ENCODE results near the gene DUSP28.

Gene DUSP28

DNA sequence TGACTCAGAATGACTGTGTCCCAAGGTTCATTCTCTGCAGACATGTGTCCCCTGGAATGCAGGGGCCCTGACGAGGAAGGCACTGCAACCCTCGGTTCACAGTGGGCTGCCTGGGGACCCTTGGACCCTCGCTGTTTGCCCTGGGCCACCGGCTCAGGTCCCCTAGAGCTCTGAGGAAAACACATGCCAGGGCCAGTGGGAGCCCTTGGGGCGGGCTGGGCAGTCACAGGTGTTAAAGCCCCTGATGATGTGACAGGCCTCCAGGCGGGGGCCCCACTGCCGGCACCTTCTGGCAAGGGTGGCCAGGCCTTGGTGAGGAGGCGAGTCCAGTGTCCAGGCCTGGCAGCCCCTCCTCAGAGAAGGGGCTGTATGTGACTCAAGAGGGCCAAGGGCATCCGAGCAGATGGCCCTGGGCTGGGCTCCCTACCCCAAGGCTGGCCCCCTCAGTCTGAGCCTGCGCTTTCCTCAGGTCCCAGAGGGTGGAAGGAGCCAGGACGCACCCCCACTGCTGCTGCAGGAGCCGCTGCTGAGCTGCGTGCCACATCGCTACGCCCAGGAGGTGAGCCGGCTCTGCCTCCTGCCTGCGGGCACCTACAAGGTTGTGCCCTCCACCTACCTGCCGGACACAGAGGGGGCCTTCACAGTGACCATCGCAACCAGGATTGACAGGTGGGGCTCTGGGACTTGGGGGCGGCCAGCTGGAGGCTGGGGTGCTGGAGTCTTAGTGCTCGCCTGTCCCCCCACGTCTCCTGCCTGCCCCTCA is 37.4 kb downstream of the DUSP28 start:
- Histone ChIP-seq H3K4me3 (ENCODE audit: insufficient read depth in 1 of 2, low read depth in 1 of 2, low read length in 2 of 2) (no peak overlapping the region), H2AK5ac (ENCODE audit: low read length, severe bottlenecking) (no peak overlapping the region), H2AFZ (ENCODE audit: low read depth, low read length) (no peak overlapping the region), H2BK15ac (ENCODE audit: low read depth, poor library complexity, severe bottlenecking) (no peak overlapping the region), H2BK12ac (ENCODE audit: low read length in 2 of 2) (no peak overlapping the region), H3K4me1 (ENCODE audit: control insufficient read depth, insufficient read depth, low read depth, low read length) (peaks cover 1% of the 10 kb centered on the region), H3K18ac (ENCODE audit: low read depth in 1 of 2, low read length in 2 of 2) (no peak overlapping the region), H4K91ac (ENCODE audit: low read length) (no peak overlapping the region), H2BK5ac (ENCODE audit: low read depth, low read length, poor library complexity, severe bottlenecking) (no peak overlapping the region), H3K23ac (ENCODE audit: low read length in 2 of 2) (no peak overlapping the region), H2BK120ac (ENCODE audit: low read depth, low read length) (no peak overlapping the region), H3K4me2 (ENCODE audit: low read length, poor library complexity, severe bottlenecking) (no peak overlapping the region), H3K9me3 (ENCODE audit: control insufficient read depth, low read length) (no peaks in the 10 kb centered on the region), H3K27ac (ENCODE audit: low read length, poor library complexity, severe bottlenecking) (no peak overlapping the region), H3K9ac (ENCODE audit: low read length) (no peak overlapping the region), H3K14ac (ENCODE audit: low read length in 2 of 2) (no peak overlapping the region), H3K27me3 (ENCODE audit: control insufficient read depth in 1 of 2, insufficient read depth in 1 of 2, low read length in 2 of 2) (no peaks in the 10 kb centered on the region), H3K79me1 (replicated peaks; ENCODE audit: low read length, poor library complexity, severe bottlenecking) (peaks cover 48% of the 10 kb centered on the region), H3K36me3 (ENCODE audit: control insufficient read depth in 1 of 2, insufficient read depth in 2 of 2, low read depth in 1 of 2, low read length in 2 of 2) (peaks cover 28 to 94% of the 10 kb centered on the region in 2 experiments), H4K8ac (ENCODE audit: low read length) (no peak overlapping the region), H3K4ac (ENCODE audit: low read depth in 1 of 2, low read length in 2 of 2) (no peak overlapping the region)
- no peak for DNase-seq
- WGBS, result 94% methylated on average over 20 of the region's 22 CpGs

DNA sequence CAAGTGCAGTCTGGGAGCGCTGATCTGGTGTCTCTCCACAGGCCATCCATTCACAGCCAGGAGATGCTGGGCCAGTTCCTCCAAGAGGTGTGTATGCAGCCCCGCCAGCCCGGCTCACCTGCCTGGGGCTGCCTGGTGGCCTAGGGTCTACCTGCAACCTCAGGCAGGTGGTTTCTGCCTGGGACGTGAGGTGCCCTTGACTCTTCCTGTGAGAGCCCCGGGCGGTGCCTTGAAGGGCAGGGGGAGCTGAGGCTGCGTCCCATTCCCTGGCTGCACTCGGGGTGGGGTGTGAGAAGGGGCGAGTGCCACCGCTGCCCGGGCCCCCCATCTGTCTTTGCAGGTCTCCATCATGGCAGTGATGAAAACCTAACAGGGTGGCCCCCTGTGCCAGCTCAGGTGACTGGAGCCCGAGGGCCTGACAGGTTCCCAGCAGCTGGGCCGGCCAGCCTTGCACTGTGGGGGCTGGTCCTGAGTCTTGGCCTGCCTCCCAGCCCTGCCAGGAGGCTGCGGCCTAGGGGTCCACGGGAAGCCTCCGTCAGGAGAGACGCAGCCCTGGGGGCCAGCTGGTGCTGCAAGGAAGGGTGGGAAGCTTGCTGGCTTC is 38.3 kb downstream of the DUSP28 start:
- Histone ChIP-seq H3K23ac (ENCODE audit: low read length in 2 of 2) (no peak overlapping the region), H3K9me3 (ENCODE audit: control insufficient read depth, low read length) (no peaks in the 10 kb centered on the region), H3K14ac (ENCODE audit: low read length in 2 of 2) (no peak overlapping the region), H3K18ac (ENCODE audit: low read depth in 1 of 2, low read length in 2 of 2) (no peak overlapping the region), H3K79me1 (replicated peaks; ENCODE audit: low read length, poor library complexity, severe bottlenecking) (peaks cover 42% of the 10 kb centered on the region), H3K27ac (ENCODE audit: low read length, poor library complexity, severe bottlenecking) (no peak overlapping the region), H2BK120ac (ENCODE audit: low read depth, low read length) (no peak overlapping the region), H2BK12ac (ENCODE audit: low read length in 2 of 2) (no peak overlapping the region), H3K9ac (ENCODE audit: low read length) (no peak overlapping the region), H3K4me1 (ENCODE audit: control insufficient read depth, insufficient read depth, low read depth, low read length) (peaks cover 1% of the 10 kb centered on the region), H4K91ac (ENCODE audit: low read length) (no peak overlapping the region), H3K4me3 (ENCODE audit: insufficient read depth in 1 of 2, low read depth in 1 of 2, low read length in 2 of 2) (no peak overlapping the region), H3K4me2 (ENCODE audit: low read length, poor library complexity, severe bottlenecking) (no peak overlapping the region), H3K36me3 (ENCODE audit: control insufficient read depth in 1 of 2, insufficient read depth in 2 of 2, low read depth in 1 of 2, low read length in 2 of 2) (peaks cover 23 to 95% of the 10 kb centered on the region in 2 experiments), H2AK5ac (ENCODE audit: low read length, severe bottlenecking) (no peak overlapping the region), H2AFZ (ENCODE audit: low read depth, low read length) (no peak overlapping the region), H4K8ac (ENCODE audit: low read length) (no peak overlapping the region), H2BK5ac (ENCODE audit: low read depth, low read length, poor library complexity, severe bottlenecking) (no peak overlapping the region), H3K4ac (ENCODE audit: low read depth in 1 of 2, low read length in 2 of 2) (no peak overlapping the region), H3K27me3 (ENCODE audit: control insufficient read depth in 1 of 2, insufficient read depth in 1 of 2, low read length in 2 of 2) (no peaks in the 10 kb centered on the region), H2BK15ac (ENCODE audit: low read depth, poor library complexity, severe bottlenecking) (no peak overlapping the region)
- DNase-seq, result no peak
- WGBS, result 96% methylated on average over 17 of the region's 17 CpGs

DNA sequence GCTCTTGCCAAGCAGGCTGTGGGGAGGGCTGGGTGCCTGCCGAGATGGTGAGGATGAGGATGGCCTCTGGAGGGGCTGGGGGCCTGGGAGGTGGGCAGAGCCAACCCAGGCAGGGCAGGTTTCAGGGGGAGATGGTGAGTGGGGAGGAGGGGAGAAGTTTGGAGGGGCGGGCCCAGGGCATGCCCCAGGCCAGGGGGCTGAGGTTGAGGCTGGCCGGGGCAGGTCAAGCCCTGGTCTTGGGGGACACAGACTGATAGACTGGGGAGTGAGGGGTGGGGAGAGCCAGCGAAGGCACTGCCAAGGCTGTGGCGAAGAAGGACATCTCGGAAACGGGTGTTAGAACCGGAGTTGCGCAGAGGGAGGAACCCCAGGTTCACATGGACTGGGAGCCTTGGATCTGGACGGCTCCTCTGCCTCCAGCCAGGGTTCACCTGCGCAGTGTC is 39.0 kb downstream of the DUSP28 start:
- H3K4me3 ChIP-seq (ENCODE audit: insufficient read depth in 1 of 2, low read depth in 1 of 2, low read length in 2 of 2), result no peak overlapping the region
- no peak overlapping the region for H3K14ac ChIP-seq (ENCODE audit: low read length in 2 of 2)
- H2AK5ac ChIP-seq (ENCODE audit: low read length, severe bottlenecking), result no peak overlapping the region
- H2BK12ac ChIP-seq (ENCODE audit: low read length in 2 of 2), result no peak overlapping the region
- no peak overlapping the region for H3K27ac ChIP-seq (ENCODE audit: low read length, poor library complexity, severe bottlenecking)
- no peak overlapping the region for H4K91ac ChIP-seq (ENCODE audit: low read length)
- H3K27me3 ChIP-seq (ENCODE audit: control insufficient read depth in 1 of 2, insufficient read depth in 1 of 2, low read length in 2 of 2), result no peaks in the 10 kb centered on the region
- peaks cover 34% of the 10 kb centered on the region for H3K79me1 ChIP-seq (replicated peaks; ENCODE audit: low read length, poor library complexity, severe bottlenecking)
- H3K4me1 ChIP-seq (ENCODE audit: control insufficient read depth, insufficient read depth, low read depth, low read length), result peaks cover 6% of the 10 kb centered on the region
- no peak overlapping the region for H2AFZ ChIP-seq (ENCODE audit: low read depth, low read length)
- no peak overlapping the region for H4K8ac ChIP-seq (ENCODE audit: low read length)
- no peak overlapping the region for H3K4me2 ChIP-seq (ENCODE audit: low read length, poor library complexity, severe bottlenecking)
- H3K36me3 ChIP-seq (ENCODE audit: control insufficient read depth in 1 of 2, insufficient read depth in 2 of 2, low read depth in 1 of 2, low read length in 2 of 2), result peaks cover 21 to 90% of the 10 kb centered on the region in 2 experiments
- H3K23ac ChIP-seq (ENCODE audit: low read length in 2 of 2), result no peak overlapping the region
- H2BK15ac ChIP-seq (ENCODE audit: low read depth, poor library complexity, severe bottlenecking), result no peak overlapping the region
- no peak overlapping the region for H2BK5ac ChIP-seq (ENCODE audit: low read depth, low read length, poor library complexity, severe bottlenecking)
- no peak for DNase-seq
- no peak overlapping the region for H3K9ac ChIP-seq (ENCODE audit: low read length)
- H3K4ac ChIP-seq (ENCODE audit: low read depth in 1 of 2, low read length in 2 of 2), result no peak overlapping the region
- no peak overlapping the region for H2BK120ac ChIP-seq (ENCODE audit: low read depth, low read length)
- WGBS, result 98% methylated on average over 11 of the region's 11 CpGs
- H3K9me3 ChIP-seq (ENCODE audit: control insufficient read depth, low read length), result no peaks in the 10 kb centered on the region
- no peak overlapping the region for H3K18ac ChIP-seq (ENCODE audit: low read depth in 1 of 2, low read length in 2 of 2)

DNA sequence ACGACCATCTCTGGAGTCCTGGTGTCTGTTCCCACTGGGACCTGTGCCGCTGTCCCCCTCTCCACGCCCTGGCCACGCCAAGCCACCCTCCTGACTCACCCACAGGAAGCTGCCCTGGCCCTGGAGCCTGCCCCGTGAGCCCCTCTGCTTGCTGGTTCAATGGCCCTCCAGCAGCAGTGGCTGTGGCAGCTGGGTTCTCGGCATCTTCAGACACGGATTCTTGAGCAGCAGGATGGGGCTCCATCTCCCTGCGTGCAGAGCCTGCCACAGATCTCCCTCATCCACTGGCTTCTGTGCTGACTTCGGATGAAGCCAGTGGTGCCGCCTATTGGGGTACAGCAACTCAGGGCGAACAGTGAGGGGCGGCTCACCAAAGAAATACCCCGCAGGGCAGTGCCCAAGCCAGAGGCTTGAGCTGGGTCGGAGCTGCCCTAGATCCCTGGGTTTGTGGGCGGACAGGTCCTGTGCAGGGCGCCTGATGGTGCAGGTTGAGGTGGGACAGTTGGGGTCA is 40.3 kb downstream of the DUSP28 start:
- Histone ChIP-seq H2AK5ac (ENCODE audit: low read length, severe bottlenecking) (no peak overlapping the region), H3K9ac (ENCODE audit: low read length) (no peak overlapping the region), H3K27me3 (ENCODE audit: control insufficient read depth in 1 of 2, insufficient read depth in 1 of 2, low read length in 2 of 2) (no peaks in the 10 kb centered on the region), H3K9me3 (ENCODE audit: control insufficient read depth, low read length) (no peaks in the 10 kb centered on the region), H3K36me3 (ENCODE audit: control insufficient read depth in 1 of 2, insufficient read depth in 2 of 2, low read depth in 1 of 2, low read length in 2 of 2) (peaks cover 21 to 77% of the 10 kb centered on the region in 2 experiments), H3K14ac (ENCODE audit: low read length in 2 of 2) (no peak overlapping the region), H3K18ac (ENCODE audit: low read depth in 1 of 2, low read length in 2 of 2) (no peak overlapping the region), H2AFZ (ENCODE audit: low read depth, low read length) (no peak overlapping the region), H3K4me1 (ENCODE audit: control insufficient read depth, insufficient read depth, low read depth, low read length) (peaks cover 12% of the 10 kb centered on the region), H3K79me1 (replicated peaks; ENCODE audit: low read length, poor library complexity, severe bottlenecking) (peaks cover 21% of the 10 kb centered on the region), H3K23ac (ENCODE audit: low read length in 2 of 2) (no peak overlapping the region), H4K8ac (ENCODE audit: low read length) (no peak overlapping the region), H3K4me3 (ENCODE audit: insufficient read depth in 1 of 2, low read depth in 1 of 2, low read length in 2 of 2) (no peak overlapping the region), H2BK120ac (ENCODE audit: low read depth, low read length) (no peak overlapping the region), H3K4ac (ENCODE audit: low read depth in 1 of 2, low read length in 2 of 2) (no peak overlapping the region), H3K4me2 (ENCODE audit: low read length, poor library complexity, severe bottlenecking) (no peak overlapping the region), H2BK5ac (ENCODE audit: low read depth, low read length, poor library complexity, severe bottlenecking) (no peak overlapping the region), H2BK15ac (ENCODE audit: low read depth, poor library complexity, severe bottlenecking) (no peak overlapping the region), H4K91ac (ENCODE audit: low read length) (no peak overlapping the region), H3K27ac (ENCODE audit: low read length, poor library complexity, severe bottlenecking) (no peak overlapping the region), H2BK12ac (ENCODE audit: low read length in 2 of 2) (no peak overlapping the region)
- DNase-seq, result no peak
- WGBS, result 92% methylated on average over 16 of the region's 16 CpGs
